H1 (cell line): Measurements from ENCODE around the gene ING5. TPM values are rescaled to one million over a fixed set of nuclear protein-coding genes. Genes with fewer than 3 reads are reported as not detected.

Experiments
- CTCF ChIA-PET: fragments of 300-600 bp; sonication (Branson Sonifier 250); formaldehyde crosslinking; loops from one replicate; lab custom pipeline; 2021; ENCODE audit not compliant: partially characterized antibody; lab: Charles Lee
- POLR2A ChIA-PET: fragments of 300-600 bp; sonication (Branson Sonifier 250); formaldehyde crosslinking; loops from one replicate; lab custom pipeline; 2021; ENCODE audit warnings: inconsistent platforms; ENCODE audit not compliant: partially characterized antibody; lab: Charles Lee
- DNase-seq, 2 experiments: peaks; one replicate each; pipeline versions ENCODE4 v3.0.0 to v3.0.0-alpha.2; 2010 to 2022; ENCODE audit warnings: low spot score in 2 of 2, low read depth in 1 of 2, mixed read lengths in 1 of 2
- FAIRE-seq: peaks from 2 replicates; lab custom pipeline; 2011; peaks lifted over from hg19 to GRCh38; lab: Jason Lieb, UNC
- H2AFZ ChIP-seq: 2 replicates; pipeline ENCODE4 v1.8.1; 2012; ENCODE audit warnings: low read length, inconsistent platforms
- H2AK5ac ChIP-seq: 2 replicates; pipeline ENCODE4 v1.6.1; 2013; ENCODE audit warnings: low read depth, low read length
- H2BK120ac ChIP-seq: replicated peaks from 2 replicates; pipeline ENCODE3; 2013; ENCODE audit warnings: low read depth, low read length, inconsistent platforms
- H2BK12ac ChIP-seq: 2 replicates; pipeline ENCODE4 v1.6.1; 2013; ENCODE audit warnings: low read depth, low read length
- H2BK15ac ChIP-seq: 2 replicates; pipeline ENCODE4 v1.6.1; 2013; ENCODE audit warnings: low read length
- H2BK20ac ChIP-seq: 2 replicates; pipeline ENCODE4 v1.6.1; 2013; ENCODE audit warnings: low read length
- H2BK5ac ChIP-seq: 2 replicates; pipeline ENCODE4 v1.6.1; 2013; ENCODE audit warnings: low read depth, low read length
- H3K14ac ChIP-seq: 2 replicates; pipeline ENCODE4 v1.6.1; 2013; ENCODE audit warnings: inconsistent platforms; ENCODE audit not compliant: insufficient read length
- H3K18ac ChIP-seq: 2 replicates; pipeline ENCODE4 v1.6.1; 2013; ENCODE audit warnings: low read length; ENCODE audit errors: extremely low read depth
- H3K23ac ChIP-seq: 2 replicates; pipeline ENCODE4 v1.6.1; 2013; ENCODE audit warnings: inconsistent platforms; ENCODE audit not compliant: insufficient read length
- H3K23me2 ChIP-seq: 2 replicates; pipeline ENCODE4 v1.6.1; 2013; ENCODE audit warnings: low read depth, low read length
- H3K27ac ChIP-seq: 2 replicates; pipeline ENCODE4 v1.6.1; 2011; ENCODE audit warnings: low read depth, low read length, inconsistent platforms
- H3K27me3 ChIP-seq, 4 experiments: replicated peaks in 1 of 4; 1 replicate in 1 of 4; 2 replicates in 3 of 4; pipeline versions ENCODE4 v1.6.1 to v1.8.1; 2011 to 2013; ENCODE audit warnings: low read length in 3 of 4, mild to moderate bottlenecking in 3 of 4, inconsistent platforms in 2 of 4, mixed read lengths in 2 of 4, moderate library complexity in 1 of 4; ENCODE audit not compliant: control insufficient read depth in 3 of 4, insufficient read depth in 3 of 4; ENCODE audit errors: extremely low read depth in 1 of 4
- H3K36me3 ChIP-seq, 4 experiments: 2 replicates each; pipeline versions ENCODE4 v1.6.1 to v1.8.1; 2011 to 2013; ENCODE audit warnings: mild to moderate bottlenecking in 4 of 4, low read length in 3 of 4, moderate library complexity in 2 of 4, control low read depth in 1 of 4, inconsistent platforms in 1 of 4; ENCODE audit not compliant: insufficient read depth in 4 of 4, control insufficient read depth in 2 of 4
- H3K4ac ChIP-seq: replicated peaks from 2 replicates; pipeline ENCODE3; 2013; ENCODE audit warnings: low read length, low read depth, mixed read lengths, inconsistent platforms; ENCODE audit not compliant: insufficient read length
- H3K4me1 ChIP-seq, 4 experiments: replicated peaks in 1 of 4; 1 replicate in 1 of 4; 2 replicates in 3 of 4; pipeline versions ENCODE4 v1.6.1 to v1.8.1; 2011 to 2013; ENCODE audit warnings: low read length in 3 of 4, inconsistent platforms in 2 of 4, mixed read lengths in 1 of 4; ENCODE audit not compliant: insufficient read depth in 4 of 4, control insufficient read depth in 3 of 4
- H3K4me2 ChIP-seq, 2 experiments: 2 replicates each; pipeline versions ENCODE4 v1.6.1 to v1.8.1; 2011 to 2013; ENCODE audit warnings: low read depth in 2 of 2, low read length in 2 of 2, control low read depth in 1 of 2, inconsistent platforms in 1 of 2, mild to moderate bottlenecking in 1 of 2; ENCODE audit not compliant: insufficient read depth in 1 of 2
- H3K4me3 ChIP-seq, 4 experiments: fragments of 200-600, 300-600 bp in 1 of 4; sonication (generic), shearing (Covaris generic), sonication (Bioruptor Twin) in 1 of 4; 2 replicates each; pipeline versions ENCODE4 v1.5.1 to v1.8.1; 2011 to 2016; ENCODE audit warnings: low read length in 4 of 4, low read depth in 3 of 4, control low read depth in 2 of 4, inconsistent platforms in 2 of 4, mild to moderate bottlenecking in 2 of 4, mixed read lengths in 1 of 4, moderate library complexity in 1 of 4; ENCODE audit not compliant: insufficient read depth in 2 of 4; ENCODE audit errors: extremely low read depth in 1 of 4
- H3K56ac ChIP-seq: replicated peaks from 2 replicates; pipeline ENCODE3; 2013; ENCODE audit warnings: low read depth, mild to moderate bottlenecking, mixed read lengths, low read length, inconsistent platforms; ENCODE audit not compliant: insufficient read length
- H3K79me1 ChIP-seq: 2 replicates; pipeline ENCODE4 v1.6.1; 2013; ENCODE audit warnings: low read depth, low read length, control low read depth
- H3K79me2 ChIP-seq, 2 experiments: 2 replicates each; pipeline versions ENCODE4 v1.6.1 to v1.8.1; 2012 to 2013; ENCODE audit warnings: low read length in 2 of 2, mild to moderate bottlenecking in 2 of 2, inconsistent platforms in 1 of 2; ENCODE audit not compliant: insufficient read depth in 2 of 2, control insufficient read depth in 1 of 2
- H3K9ac ChIP-seq, 4 experiments: replicated peaks in 1 of 4; 1 replicate in 1 of 4; 2 replicates in 3 of 4; pipeline versions ENCODE4 v1.6.1 to v1.8.1; 2011 to 2013; ENCODE audit warnings: low read depth in 3 of 4, low read length in 3 of 4, control low read depth in 2 of 4, mild to moderate bottlenecking in 2 of 4, moderate library complexity in 2 of 4, inconsistent platforms in 1 of 4; ENCODE audit errors: extremely low read depth in 1 of 4
- H3K9me3 ChIP-seq, 2 experiments: 2 replicates each; pipeline versions ENCODE4 v1.6.1 to v1.8.1; 2012 to 2013; ENCODE audit warnings: mild to moderate bottlenecking in 2 of 2, moderate library complexity in 2 of 2, control low read depth in 1 of 2, inconsistent platforms in 1 of 2, low read depth in 1 of 2, low read length in 1 of 2, mixed read lengths in 1 of 2; ENCODE audit not compliant: insufficient read depth in 2 of 2
- H4K20me1 ChIP-seq, 2 experiments: replicated peaks in 1 of 2; 2 replicates each; pipeline versions ENCODE3 to v1.8.1; 2011 to 2013; ENCODE audit warnings: inconsistent platforms in 2 of 2, low read length in 2 of 2, mild to moderate bottlenecking in 1 of 2; ENCODE audit not compliant: insufficient read depth in 2 of 2, control insufficient read depth in 1 of 2
- H4K5ac ChIP-seq: 2 replicates; pipeline ENCODE4 v1.6.1; 2013; ENCODE audit warnings: low read length, low read depth, mixed read lengths, inconsistent platforms; ENCODE audit not compliant: insufficient read length
- H4K8ac ChIP-seq: 2 replicates; pipeline ENCODE4 v1.8.0; 2013; ENCODE audit warnings: mild to moderate bottlenecking, moderate library complexity, low read length, inconsistent platforms; ENCODE audit not compliant: insufficient read depth; ENCODE audit errors: extremely low read depth
- H4K91ac ChIP-seq: replicated peaks from 2 replicates; pipeline ENCODE3; 2013; ENCODE audit warnings: low read length, mixed read lengths, inconsistent platforms; ENCODE audit not compliant: insufficient read length
- CEBPB ChIP-seq: IDR thresholded peaks from 2 replicates; pipeline ENCODE4 v1.6.1; 2012; ENCODE audit warnings: low read depth, low read length
- CREB1 ChIP-seq: IDR thresholded peaks from 2 replicates; pipeline ENCODE4 v1.6.1; 2012; ENCODE audit warnings: inconsistent platforms
- KDM5A ChIP-seq: fragments of 200-600 bp; IDR thresholded peaks from 2 replicates; pipeline ENCODE4 v1.7.1; 2012; ENCODE audit warnings: mild to moderate bottlenecking, low read length, inconsistent platforms, mixed read lengths
- SP2 ChIP-seq: IDR thresholded peaks from 2 replicates; pipeline ENCODE4 v1.6.1; 2012; ENCODE audit warnings: mild to moderate bottlenecking, low read length, inconsistent platforms
- TAF7 ChIP-seq: optimal IDR thresholded peaks from 2 replicates; pipeline ENCODE3; 2011; ENCODE audit warnings: low read depth, mild to moderate bottlenecking, inconsistent platforms, low read length, moderate library complexity, borderline replicate concordance
- WGBS, 2 experiments: shearing (Covaris generic) in 1 of 2; methylation state at CpG; one replicate each; pipeline versions ENCODE4 v1.1.6 to v1.1.7; 2013 to 2015; ENCODE audit warnings: low lambda C conversion rate in 2 of 2, mixed read lengths in 2 of 2, inconsistent platforms in 1 of 2, low coverage in 1 of 2, missing lambda C conversion rate in 1 of 2; ENCODE audit not compliant: insufficient replicate concordance in 2 of 2, insufficient coverage in 1 of 2, insufficient read length in 1 of 2; ENCODE audit errors: extremely low coverage in 1 of 2, missing lambda C conversion rate in 1 of 2; 5-methylcytosine and 5-hydroxymethylcytosine counted together
- polyA plus RNA-seq, 7 experiments: library from polyadenylated mRNA; depleted of rRNA in 3 of 7; stranded (reverse) in 5 of 7; unstranded in 2 of 7; fragments of >200 nt in 5 of 7; fragments of 200-250 nt in 2 of 7; gene quantifications; 1 replicate in 5 of 7; 2 replicates in 1 of 7; 4 replicates in 1 of 7; pipeline versions ENCODE4 v1.2.1 to v1.2.3, GENCODE V29; 2011 to 2013; ENCODE audit warnings: missing spikeins in 2 of 7, mixed read lengths in 2 of 7
- total RNA-seq: library from RNA; stranded (reverse); fragmentation: NEBNext Ultra II Directional; extraction: Animal tissue kit (Norgen Biotek cat#: 25700); gene quantifications from 2 replicates; pipeline ENCODE4 v1.2.1, GENCODE V29; 2021

The ING5 gene
- total and polyA plus RNA-seq, 2 of the 8 experiments (the other 6 are each of a cell fraction or from before 2014, with no cell fraction given) = 41.5 to 47.4 TPM

GRCh38 chr2:241728000-241728399, 26.2 kb downstream of the ING5 start:
- DNase-seq (no peak), FAIRE-seq (no peak)
- Histone ChIP-seq H4K8ac (no peak overlapping the region), H4K91ac (no peak overlapping the region), H2AK5ac (no peak overlapping the region), H3K18ac (no peak overlapping the region), H3K9ac (no peak overlapping the region), H3K23me2 (no peaks in the 10 kb centered on the region), H3K4me2 (no peak overlapping the region), H3K23ac (no peak overlapping the region), H4K5ac (no peak overlapping the region), H3K27me3 (no peaks in the 10 kb centered on the region), H3K27ac (no peak overlapping the region), H3K4me3 (no peak overlapping the region), H3K4me1 (no peaks in the 10 kb centered on the region), H3K9me3 (peaks cover 3% of the 10 kb centered on the region in 2 experiments), H2BK5ac (no peak overlapping the region), H2BK20ac (no peak overlapping the region), H2BK120ac (no peak overlapping the region), H2BK12ac (no peak overlapping the region), H3K36me3 (peaks cover 0 to 13% (median 8%) of the 10 kb centered on the region in 4 experiments; a peak in 6 of 8 replicates), H4K20me1 (peaks cover 0 to 3% of the 10 kb centered on the region in 2 experiments), H3K79me2 (no peaks in the 10 kb centered on the region), H3K14ac (no peak overlapping the region), H3K79me1 (peaks cover 2% of the 10 kb centered on the region; the same call in 1 of the 2 replicates), H2AFZ (no peak overlapping the region), H3K4ac (no peak overlapping the region), H2BK15ac (no peak overlapping the region), H3K56ac (no peak overlapping the region)
- CTCF ChIA-PET = no interaction called here
- 90% methylated on average over 8 of the region's 8 CpGs; no CpG with 5 or more reads in 1 of the 2 experiments for WGBS, 2 experiments
- POLR2A ChIA-PET = interaction anchor here (10.7 kb wide), 1 partner anchor 26 kb away, joined by 64 read pairs; the partner anchor contains the start of gene ING5
- TF ChIP-seq CEBPB = no peak
- TF ChIP-seq KDM5A = no peak
- no peak for TF ChIP-seq TAF7
- no peak for TF ChIP-seq CREB1
- no peak for TF ChIP-seq SP2
